GM10266 (cell line): Measurements from ENCODE around the gene RPLP2.

ENCODE experiments used
- DNase-seq: peaks from one replicate; pipeline ENCODE4 v3.0.0; 2012; ENCODE audit errors: extremely low spot score
- CTCF ChIP-seq: IDR thresholded peaks from 2 replicates; pipeline ENCODE4 v1.5.1; 2012; ENCODE audit warnings: mild to moderate bottlenecking, low read depth; ENCODE audit not compliant: control insufficient read depth, insufficient read depth; ENCODE audit errors: missing control alignments

RPLP2 gene

GRCh38 chr11:826227-826621 is 16.5 kb downstream of the RPLP2 start:
- DNase-seq = no peak
- no peak for TF ChIP-seq CTCF

GRCh38 chr11:826836-827145 is 17.0 kb downstream of the RPLP2 start:
- TF ChIP-seq CTCF = no peak
- DNase-seq = no peak

GRCh38 chr11:827146-827896 is 17.6 kb downstream of the RPLP2 start:
- peak; percentile 87 for DNase-seq
- no peak for TF ChIP-seq CTCF

GRCh38 chr11:827897-828192 is 18.1 kb downstream of the RPLP2 start, which contains the start of gene CRACR2B:
Gene CRACR2B (plus strand): TSS chr11:827919. CDS start chr11:828608, 689 bp downstream.
- no peak for TF ChIP-seq CTCF
- DNase-seq = no peak

GRCh38 chr11:828506-829175 is 18.9 kb downstream of the RPLP2 start:
- TF ChIP-seq CTCF = no peak
- no peak for DNase-seq

GRCh38 chr11:829176-829846 is 19.5 kb downstream of the RPLP2 start:
- no peak for DNase-seq
- no peak for TF ChIP-seq CTCF

- no peak for DNase-seq
- no peak for TF ChIP-seq CTCF
These were observed 20.1 kb downstream of the RPLP2 start for GRCh38 chr11:829847-830294.
